DMS 273 treated with DMSO at 0.1 percent for 48 hours (cell line): Measurements from ENCODE around the gene EIF2AK3.

ENCODE experiments used
- DNase-seq: peaks from one replicate; lab custom pipeline; 2025; lab: John Stamatoyannopoulos, UW

EIF2AK3 gene

GRCh38 chr2:88540346-88540745 lies 86.9 kb downstream of the EIF2AK3 start:
- DNase-seq = no peak

- no peak for DNase-seq
Observed at GRCh38 chr2:88538362-88538917, 88.8 kb downstream of the EIF2AK3 start.

GRCh38 chr2:88537640-88538039 lies 89.6 kb downstream of the EIF2AK3 start:
- DNase-seq = no peak

GRCh38 chr2:88530081-88530480 lies 97.2 kb downstream of the EIF2AK3 start:
- no peak for DNase-seq

- DNase-seq = no peak
Observed at GRCh38 chr2:88521445-88522073, 105.7 kb downstream of the EIF2AK3 start.

GRCh38 chr2:88517759-88518201 lies 109.5 kb downstream of the EIF2AK3 start:
- DNase-seq = no peak
